Ovary (tissue), 3 donors: ENCODE measurements around the gene TFAP2B.

Source experiments
- CTCF ChIP-seq, 3 donors: fragments of 450-650 bp in 2 of 3; fragments of 200-600 bp in 1 of 3; IDR thresholded peaks; one replicate each; pipeline versions ENCODE4 v1.5.1 to v1.8.0; 2016 to 2022; ENCODE audit warnings: antibody characterized with exemption in 3 of 3, mild to moderate bottlenecking in 1 of 3
- POLR2A ChIP-seq: fragments of 450-650 bp; IDR thresholded peaks from one replicate; pipeline ENCODE4 v1.6.1; 2017; ENCODE audit warnings: antibody characterized with exemption, mild to moderate bottlenecking, moderate library complexity
- donor health status: DM: no; HTN: no; CAD: no.

GRCh38 chr6:50807035-50807434, 11.6 kb upstream of the TFAP2B start:
- TF ChIP-seq POLR2A: no peak
- TF ChIP-seq CTCF (IDR thresholded peaks at IDR 0.05): no peak
